K562 (cell line): ENCODE measurements around the gene NR1D2. TPM values are rescaled to one million over a fixed set of nuclear protein-coding genes. Genes with fewer than 3 reads are reported as not detected.

Source experiments
- ATAC-seq: fragments of 200-7000 bp; cut with Tn5 transposase; 3 replicates; pipeline ENCODE4 v1.9.1; 2020; ENCODE audit warnings: moderate library complexity
- BruUV-seq: library from RNA; stranded (reverse); fragments of 400-500 nt; replicated peaks from 2 replicates; lab custom pipeline; 2021; lab: Mats Ljungman, UMichigan
- CTCF ChIA-PET: fragments of 300-600 bp; formaldehyde crosslinking; extraction: SDS; loops from one replicate; lab custom pipeline; 2021; ENCODE audit warnings: low intra/inter-chr PET ratio; lab: Yijun Ruan, JAX
- POLR2A ChIA-PET: fragments of 300-600, 350-650 bp; sonication (Branson Sonifier 250); formaldehyde crosslinking; extraction: SDS; loops from one replicate; lab custom pipeline; 2021; ENCODE audit warnings: antibody characterized with exemption, inconsistent platforms; lab: Yijun Ruan, JAX
- DNase-seq, 4 experiments: peaks; one replicate each; pipeline versions ENCODE4 v3.0.0 to v3.0.0-alpha.2; 2011 to 2018; ENCODE audit warnings: low spot score in 3 of 4, mixed read lengths in 3 of 4; ENCODE audit errors: extremely low read depth in 1 of 4
- FAIRE-seq: peaks from 2 replicates; lab custom pipeline; 2011; peaks lifted over from hg19 to GRCh38; lab: Jason Lieb, UNC
- H2AFZ ChIP-seq: 2 replicates; pipeline ENCODE4 v1.6.0; 2011; ENCODE audit warnings: low read depth, low read length, control low read depth, inconsistent platforms
- H3K27ac ChIP-seq: fragments of 200-600 bp; 3 replicates; pipeline ENCODE4 v1.8.0; 2011; ENCODE audit warnings: low read depth, mild to moderate bottlenecking, control low read depth, inconsistent platforms, low read length, moderate library complexity, mixed read lengths; ENCODE audit errors: extremely low read depth
- H3K27me3 ChIP-seq, 2 experiments: fragments of 300-600 bp in 1 of 2; 2 replicates in 1 of 2; 3 replicates in 1 of 2; pipeline versions ENCODE4 v1.6.0 to v1.8.0; 2011; ENCODE audit warnings: inconsistent platforms in 2 of 2, low read length in 2 of 2, mild to moderate bottlenecking in 1 of 2, mixed read lengths in 1 of 2, moderate library complexity in 1 of 2; ENCODE audit not compliant: control insufficient read depth in 2 of 2, insufficient read depth in 2 of 2
- H3K36me3 ChIP-seq: fragments of 300-600 bp; 3 replicates; pipeline ENCODE4 v1.8.0; 2011; ENCODE audit warnings: mild to moderate bottlenecking, low read length, inconsistent platforms; ENCODE audit not compliant: control insufficient read depth, insufficient read depth
- H3K4me1 ChIP-seq, 2 experiments: fragments of 200-600 bp in 1 of 2; replicated peaks in 1 of 2; 2 replicates in 1 of 2; 3 replicates in 1 of 2; pipeline versions ENCODE4 v1.5.1 to v1.8.0; 2011; ENCODE audit warnings: inconsistent platforms in 2 of 2, low read length in 2 of 2, mild to moderate bottlenecking in 1 of 2, mixed read lengths in 1 of 2, moderate library complexity in 1 of 2; ENCODE audit not compliant: control insufficient read depth in 2 of 2, insufficient read depth in 2 of 2
- H3K4me2 ChIP-seq: 2 replicates; pipeline ENCODE4 v1.6.1; 2011; ENCODE audit warnings: low read length, control low read depth, inconsistent platforms, mixed read lengths; ENCODE audit not compliant: insufficient read depth
- H3K4me3 ChIP-seq: fragments of 200-600 bp; sonication (generic), shearing (Covaris generic); 2 replicates; pipeline ENCODE4 v1.5.1; 2016; ENCODE audit warnings: control low read depth, inconsistent platforms
- H3K79me2 ChIP-seq: fragments of 200-600 bp; 3 replicates; pipeline ENCODE4 v1.8.0; 2011; ENCODE audit warnings: low read length, inconsistent platforms; ENCODE audit not compliant: control insufficient read depth, insufficient read depth
- H3K9ac ChIP-seq, 2 experiments: 2 replicates each; pipeline versions ENCODE4 v1.6.0 to v1.6.1; 2011; ENCODE audit warnings: low read depth in 2 of 2, low read length in 2 of 2, control low read depth in 1 of 2, inconsistent platforms in 1 of 2, mild to moderate bottlenecking in 1 of 2, mixed read lengths in 1 of 2; ENCODE audit not compliant: insufficient read depth in 1 of 2
- H3K9me1 ChIP-seq: one replicate; pipeline ENCODE4 v1.6.0; 2011; ENCODE audit warnings: inconsistent platforms, mild to moderate bottlenecking, low read length, moderate library complexity; ENCODE audit not compliant: control insufficient read depth, insufficient read depth
- H3K9me3 ChIP-seq: replicated peaks from 2 replicates; pipeline ENCODE4 v1.5.1; 2011; ENCODE audit warnings: low read depth, low read length, inconsistent platforms; ENCODE audit not compliant: control insufficient read depth, insufficient read depth
- H4K20me1 ChIP-seq: replicated peaks from 2 replicates; pipeline ENCODE4 v1.6.1; 2011; ENCODE audit warnings: low read length, inconsistent platforms, mixed read lengths; ENCODE audit not compliant: control insufficient read depth, insufficient read depth
- EZH2 ChIP-seq: IDR thresholded peaks from 2 replicates; pipeline ENCODE4 v1.6.1; 2012; ENCODE audit warnings: low read depth, mild to moderate bottlenecking, inconsistent platforms, low read length, borderline replicate concordance
- MBD2 ChIP-seq: sonication (generic); IDR thresholded peaks from 2 replicates; pipeline ENCODE4 v1.6.1; 2016; ENCODE audit warnings: low read depth, borderline replicate concordance
- PTBP1 ChIP-seq: fragments of 200-400 bp; formaldehyde crosslinking; IDR thresholded peaks from 2 replicates; pipeline ENCODE4 v1.6.1; 2017; ENCODE audit warnings: low read depth, low read length
- PTTG1 ChIP-seq: fragments of 450-650 bp; IDR thresholded peaks from 2 replicates; pipeline ENCODE4 v1.6.1; 2016; ENCODE audit warnings: low read depth, mild to moderate bottlenecking, missing genetic modification characterization, missing compliant biosample characterization
- SRSF7 ChIP-seq: fragments of 200-400 bp; formaldehyde crosslinking; optimal IDR thresholded peaks from 2 replicates; pipeline ENCODE3; 2017; ENCODE audit warnings: mild to moderate bottlenecking, low read depth, low read length
- ZBTB1 ChIP-seq: sonication (generic); formaldehyde crosslinking; IDR thresholded peaks from 2 replicates; pipeline ENCODE4 v1.8.1; 2023; ENCODE audit warnings: missing genetic modification reagents, low read depth, mild to moderate bottlenecking, borderline replicate concordance
- ZNF785 ChIP-seq: fragments of 250-450 bp; sonication (Bioruptor Pico); IDR thresholded peaks from 2 replicates; pipeline ENCODE4 v1.4.0; 2020; ENCODE audit warnings: mild to moderate bottlenecking
- WGBS: fragments of 100-300 bp; shearing (Covaris generic); methylation state at CpG from one replicate; pipeline ENCODE4 v1.1.6; 2016; ENCODE audit warnings: low coverage, mixed read lengths; ENCODE audit not compliant: insufficient coverage; ENCODE audit errors: missing lambda C conversion rate; 5-methylcytosine and 5-hydroxymethylcytosine counted together
- in situ Hi-C: fragments of 300-500 bp; cut with MboI; formaldehyde crosslinking; loops from 4 replicates; pipeline ENCODE4 v1.15.0; 2018; ENCODE audit warnings: inconsistent platforms, mixed read lengths
- intact Hi-C: fragments of 100-400 bp; cut with micrococcal nuclease; formaldehyde crosslinking; loops from 2 replicates; pipeline ENCODE4 v1.14.2; 2022
- polyA plus RNA-seq, 8 experiments: library from polyadenylated mRNA; depleted of rRNA in 4 of 8; stranded (reverse) in 5 of 8; unstranded in 3 of 8; fragments of >200 nt; fragmentation: Nextera tagmentation in 2 of 8; fragmentation: Illumina TruSeq in 1 of 8; extraction: Ambion mirVana in 2 of 8; extraction: Trizol in 1 of 8; gene quantifications; 2 replicates each; pipeline versions ENCODE4 v1.2.1 to v1.2.3, GENCODE V29; 2011 to 2014; ENCODE audit warnings: inconsistent platforms in 1 of 8, missing spikeins in 1 of 8
- total RNA-seq, 7 experiments: library from RNA; depleted of rRNA in 6 of 7; stranded (reverse); fragments of >200 nt in 6 of 7; fragmentation: Illumina TruSeq in 2 of 7; extraction: Trizol in 2 of 7; gene quantifications; 2 replicates each; pipeline versions ENCODE4 v1.2.1 to v1.2.3, GENCODE V29; 2011 to 2021; ENCODE audit warnings: low replicate concordance in 1 of 7
- TF ChIP-seq, protein P1 (sequence below): fragments of 250-450 bp; sonication (Bioruptor Pico); IDR thresholded peaks from 2 replicates; pipeline ENCODE4 v1.8.0; 2022; ENCODE audit warnings: moderate library complexity, mild to moderate bottlenecking, inconsistent platforms
- TF ChIP-seq, protein P2 (sequence below): fragments of 250-450 bp; sonication (Bioruptor Pico); IDR thresholded peaks from 2 replicates; pipeline ENCODE4 v1.5.0; 2021; ENCODE audit warnings: mild to moderate bottlenecking, moderate library complexity

The NR1D2 gene
- total and polyA plus RNA-seq, 9 of the 15 experiments (the other 6 are each of a cell fraction or from before 2014, with no cell fraction given): 1.2 to 5.5 (median 2.9) TPM

DNA sequence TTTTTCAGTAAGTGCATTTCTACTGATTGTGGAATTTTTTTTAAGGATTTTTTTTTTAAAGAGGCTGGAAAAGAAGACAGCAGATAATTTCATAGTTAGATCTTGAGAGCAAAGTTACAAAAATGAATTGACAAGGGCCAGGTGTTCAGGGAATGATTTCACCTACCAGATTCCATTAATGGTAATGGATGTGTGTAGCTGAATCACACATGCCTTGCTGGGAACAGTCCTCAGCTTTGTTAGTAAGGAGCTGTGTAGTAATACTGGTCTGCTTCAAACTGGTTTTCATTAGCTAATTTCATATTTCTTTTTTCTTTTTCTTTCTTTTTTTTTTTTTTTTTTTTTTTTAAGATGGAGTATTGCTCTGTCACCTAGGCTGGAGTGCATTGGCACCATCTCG lies 16.0 kb downstream of the NR1D2 start:
- no peak overlapping the region for H3K27ac ChIP-seq
- H4K20me1 ChIP-seq: no peaks in the 10 kb centered on the region
- no peak for ATAC-seq
- WGBS: no CpG with 5 or more reads among the region's 1 CpG
- H3K4me3 ChIP-seq: no peak overlapping the region
- no peaks in the 10 kb centered on the region for H3K27me3 ChIP-seq
- H3K36me3 ChIP-seq: peaks cover 3% of the 10 kb centered on the region; the same call in 2 of the 3 replicates
- CTCF ChIA-PET: no interaction called here
- intact Hi-C loops: no loop called here
- no peaks in the 10 kb centered on the region for H3K9me1 ChIP-seq
- H3K4me1 ChIP-seq: no peaks in the 10 kb centered on the region
- H3K9me3 ChIP-seq: no peaks in the 10 kb centered on the region
- in situ Hi-C loops: no loop called here
- no peak overlapping the region for H3K9ac ChIP-seq
- TF ChIP-seq, protein P1, sequence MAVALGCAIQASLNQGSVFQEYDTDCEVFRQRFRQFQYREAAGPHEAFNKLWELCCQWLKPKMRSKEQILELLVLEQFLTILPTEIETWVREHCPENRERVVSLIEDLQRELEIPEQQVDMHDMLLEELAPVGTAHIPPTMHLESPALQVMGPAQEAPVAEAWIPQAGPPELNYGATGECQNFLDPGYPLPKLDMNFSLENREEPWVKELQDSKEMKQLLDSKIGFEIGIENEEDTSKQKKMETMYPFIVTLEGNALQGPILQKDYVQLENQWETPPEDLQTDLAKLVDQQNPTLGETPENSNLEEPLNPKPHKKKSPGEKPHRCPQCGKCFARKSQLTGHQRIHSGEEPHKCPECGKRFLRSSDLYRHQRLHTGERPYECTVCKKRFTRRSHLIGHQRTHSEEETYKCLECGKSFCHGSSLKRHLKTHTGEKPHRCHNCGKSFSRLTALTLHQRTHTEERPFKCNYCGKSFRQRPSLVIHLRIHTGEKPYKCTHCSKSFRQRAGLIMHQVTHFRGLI (CRISPR knock-in tag): no peak
- TF ChIP-seq PTTG1 (tag) (no peak), EZH2 (no peak), PTBP1 (no peak), ZBTB1 (CRISPR knock-in tag) (no peak), MBD2 (no peak), ZNF785 (no peak), SRSF7 (no peak)
- TF ChIP-seq, protein P2, sequence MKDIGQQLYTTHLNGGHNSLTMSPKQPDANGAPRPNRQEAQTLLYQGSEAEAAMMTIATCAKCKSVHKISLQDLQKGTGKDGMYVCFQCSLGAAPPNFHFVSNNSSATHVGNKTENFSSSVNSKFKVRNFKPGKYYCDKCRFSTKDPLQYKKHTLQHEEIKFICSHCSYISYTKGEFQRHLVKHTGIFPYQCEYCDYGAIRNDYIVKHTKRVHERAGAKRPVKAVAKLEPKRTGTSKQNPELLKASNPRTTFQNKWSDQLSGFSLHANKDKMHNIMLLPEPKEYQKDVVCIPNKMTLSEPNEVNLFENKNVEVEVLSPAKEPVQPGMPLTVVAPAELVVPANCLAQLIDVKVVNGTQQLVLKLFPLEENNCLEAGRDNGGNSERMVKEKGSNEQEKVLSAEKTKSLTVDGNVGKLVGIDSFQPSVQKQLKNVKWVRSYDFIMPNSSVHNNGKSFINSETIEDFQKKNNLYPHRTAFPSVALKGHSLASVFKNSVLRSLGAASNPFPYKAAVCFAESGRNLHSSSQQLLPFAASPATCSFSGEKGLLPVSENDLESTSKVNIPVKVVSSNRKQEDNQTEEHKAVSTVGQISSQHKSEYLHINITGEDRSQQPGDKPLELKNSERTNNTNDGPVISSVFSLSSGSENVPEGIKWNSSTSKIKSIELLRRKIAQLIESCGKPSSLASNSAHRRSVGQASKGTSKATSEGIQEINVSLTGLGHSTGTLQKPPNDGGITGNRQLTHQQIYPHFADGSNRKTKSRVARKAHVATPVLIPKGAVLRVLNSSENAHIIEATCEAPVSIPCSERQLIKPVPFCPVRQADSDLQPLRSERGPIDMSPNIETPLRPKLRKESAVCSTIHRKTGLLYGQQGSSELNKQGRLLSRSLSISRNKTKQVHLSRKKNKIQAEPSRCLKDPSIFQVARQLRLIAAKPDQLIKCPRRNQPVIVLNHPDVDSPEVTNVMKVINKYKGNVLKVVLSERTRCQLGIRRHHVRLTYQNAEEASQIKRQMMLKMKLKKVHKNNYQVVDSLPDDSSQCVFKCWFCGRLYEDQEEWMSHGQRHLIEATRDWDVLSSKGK (CRISPR knock-in tag): no peak
- TF ChIP-seq, all 486 proteins: peak for 0
- Histone ChIP-seq H2AFZ (no peak overlapping the region), H3K79me2 (no peaks in the 10 kb centered on the region), H3K4me2 (no peak overlapping the region)
- POLR2A ChIA-PET: interaction anchor here (1.0 to 1.6 kb wide), 2 partner anchors 15 to 44 kb away, joined by 4 to 6 read pairs; partner anchors contain the start of genes NKIRAS1 and RPL15
- no peak for DNase-seq
- no TSS peak for BruUV-seq
- no peak for FAIRE-seq
